ENCODE data around the gene CFH. TPM values are rescaled to one million over a fixed set of nuclear protein-coding genes. Genes with fewer than 3 reads are reported as not detected.

The CFH gene
- total and polyA plus RNA-seq, 10 donors: 7.2 to 42.7 (median 14.6) TPM

DNA sequence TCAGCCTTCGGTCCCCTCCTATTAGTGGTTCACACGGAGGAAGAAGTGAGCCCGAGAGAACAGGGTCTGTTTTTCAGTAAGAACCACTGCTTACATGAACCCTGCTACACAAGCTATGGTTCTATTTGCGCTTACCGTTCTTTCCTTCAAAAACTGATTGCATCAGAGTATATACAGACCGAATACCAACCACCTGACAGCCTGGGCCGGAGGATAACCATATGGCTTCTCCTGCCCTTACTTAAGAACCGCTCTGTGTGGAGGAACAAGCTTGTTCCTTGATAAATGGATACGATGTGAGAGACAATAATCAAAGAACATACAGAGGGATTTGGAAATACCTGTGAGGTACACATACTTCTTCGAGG lies 42.5 kb upstream of the CFH start:
- Histone ChIP-seq H3K27me3 (replicated peaks in 1 of 7) (peaks cover 0 to 48% (median 11%) of the 10 kb centered on the region in 7 donors), H3K4me3 (peak overlapping the region in 3 of 8 donors; percentile 40 to 60 (median 50)), H3K27ac (peak overlapping the region in 5 of 8 donors; percentile 48 to 63 (median 51)), H3K36me3 (no peaks in the 10 kb centered on the region), H3K9me3 (no peaks in the 10 kb centered on the region), H3K4me1 (peaks cover 0 to 12% (median 0%) of the 10 kb centered on the region in 6 donors)
- intact Hi-C loops (cut with DNase I; ENCODE audit: low total_unique reads): no loop called here
- TF ChIP-seq POLR2AphosphoS5 (IDR thresholded peaks at IDR 0.05): no peak
- TF ChIP-seq POLR2A (IDR thresholded peaks at IDR 0.05): no peak
- TF ChIP-seq, protein P1, sequence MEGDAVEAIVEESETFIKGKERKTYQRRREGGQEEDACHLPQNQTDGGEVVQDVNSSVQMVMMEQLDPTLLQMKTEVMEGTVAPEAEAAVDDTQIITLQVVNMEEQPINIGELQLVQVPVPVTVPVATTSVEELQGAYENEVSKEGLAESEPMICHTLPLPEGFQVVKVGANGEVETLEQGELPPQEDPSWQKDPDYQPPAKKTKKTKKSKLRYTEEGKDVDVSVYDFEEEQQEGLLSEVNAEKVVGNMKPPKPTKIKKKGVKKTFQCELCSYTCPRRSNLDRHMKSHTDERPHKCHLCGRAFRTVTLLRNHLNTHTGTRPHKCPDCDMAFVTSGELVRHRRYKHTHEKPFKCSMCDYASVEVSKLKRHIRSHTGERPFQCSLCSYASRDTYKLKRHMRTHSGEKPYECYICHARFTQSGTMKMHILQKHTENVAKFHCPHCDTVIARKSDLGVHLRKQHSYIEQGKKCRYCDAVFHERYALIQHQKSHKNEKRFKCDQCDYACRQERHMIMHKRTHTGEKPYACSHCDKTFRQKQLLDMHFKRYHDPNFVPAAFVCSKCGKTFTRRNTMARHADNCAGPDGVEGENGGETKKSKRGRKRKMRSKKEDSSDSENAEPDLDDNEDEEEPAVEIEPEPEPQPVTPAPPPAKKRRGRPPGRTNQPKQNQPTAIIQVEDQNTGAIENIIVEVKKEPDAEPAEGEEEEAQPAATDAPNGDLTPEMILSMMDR (IDR thresholded peaks at IDR 0.05 in 8 of 11, conservative IDR thresholded peaks at IDR 0.05 in 3 of 11): no peak
- no peak for DNase-seq
- WGBS, 5 donors: 40 to 48% (median 45%) methylated on average over 10 of the region's 10 CpGs

DNA sequence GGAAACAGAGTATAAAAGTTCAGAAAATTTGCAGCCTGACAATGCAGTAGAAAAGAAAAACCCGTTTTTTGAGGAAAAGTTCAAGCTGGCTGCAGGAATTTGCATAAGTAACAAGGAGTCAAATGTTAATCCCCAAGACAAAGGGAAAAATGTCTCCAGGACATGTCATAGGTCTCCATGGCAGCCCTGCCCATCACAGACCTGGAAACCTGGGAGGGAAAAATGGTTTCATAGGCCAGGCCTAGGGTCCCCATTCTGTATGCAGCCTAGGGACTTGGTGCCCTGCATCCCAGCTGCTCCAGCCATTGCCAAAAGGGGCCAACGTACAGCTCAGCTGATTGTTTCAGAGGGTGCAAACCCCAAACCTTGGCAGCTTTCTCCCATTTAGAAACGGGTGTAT lies 40.0 kb upstream of the CFH start:
- 67 to 85% (median 71%) methylated on average over 3 of the region's 3 CpGs for WGBS, 5 donors
- DNase-seq: no peak
- no peak for TF ChIP-seq POLR2AphosphoS5 (IDR thresholded peaks at IDR 0.05)
- no peak for TF ChIP-seq POLR2A (IDR thresholded peaks at IDR 0.05)
- TF ChIP-seq, protein P1 (IDR thresholded peaks at IDR 0.05 in 8 of 11, conservative IDR thresholded peaks at IDR 0.05 in 3 of 11): no peak
- Histone ChIP-seq H3K27ac (no peak overlapping the region), H3K4me1 (peaks cover 0 to 12% (median 0%) of the 10 kb centered on the region in 6 donors), H3K27me3 (replicated peaks in 1 of 7) (peaks cover 0 to 33% (median 11%) of the 10 kb centered on the region in 7 donors), H3K36me3 (no peaks in the 10 kb centered on the region), H3K4me3 (no peak overlapping the region), H3K9me3 (no peaks in the 10 kb centered on the region)
- intact Hi-C loops (cut with DNase I; ENCODE audit: low total_unique reads): no loop called here

DNA sequence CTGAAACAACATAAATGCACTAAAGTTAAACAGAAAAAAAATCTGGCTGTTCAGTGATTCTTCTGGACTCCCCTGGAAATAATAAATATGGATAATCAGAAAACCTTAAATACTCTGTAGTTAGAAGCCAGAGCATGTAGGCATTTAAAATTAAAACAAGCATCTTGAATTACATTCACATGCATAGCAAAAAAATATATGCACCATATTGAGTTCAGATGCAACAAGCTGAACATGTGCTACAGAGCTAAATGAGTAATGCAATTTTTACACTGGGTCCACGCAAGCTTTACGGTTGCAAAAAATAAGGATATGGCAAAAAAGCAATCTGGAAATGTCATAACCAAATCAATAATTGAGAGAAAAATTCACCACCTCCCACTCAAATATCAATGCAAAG lies 32.1 kb upstream of the CFH start:
- TF ChIP-seq, protein P1 (IDR thresholded peaks at IDR 0.05 in 8 of 11, conservative IDR thresholded peaks at IDR 0.05 in 3 of 11): no peak
- TF ChIP-seq POLR2A (IDR thresholded peaks at IDR 0.05) (no peak), POLR2AphosphoS5 (IDR thresholded peaks at IDR 0.05) (no peak)
- H3K4me1 ChIP-seq: no peaks in the 10 kb centered on the region
- no peaks in the 10 kb centered on the region for H3K9me3 ChIP-seq
- intact Hi-C loops (cut with DNase I; ENCODE audit: low total_unique reads): no loop called here
- H3K27ac ChIP-seq: no peak overlapping the region
- H3K36me3 ChIP-seq: no peaks in the 10 kb centered on the region
- H3K4me3 ChIP-seq: no peak overlapping the region
- no peaks in the 10 kb centered on the region for H3K27me3 ChIP-seq (replicated peaks in 1 of 7)
- no peak for DNase-seq
- 94 to 98% (median 97%) methylated on average over 2 of the region's 2 CpGs for WGBS, 5 donors

DNA sequence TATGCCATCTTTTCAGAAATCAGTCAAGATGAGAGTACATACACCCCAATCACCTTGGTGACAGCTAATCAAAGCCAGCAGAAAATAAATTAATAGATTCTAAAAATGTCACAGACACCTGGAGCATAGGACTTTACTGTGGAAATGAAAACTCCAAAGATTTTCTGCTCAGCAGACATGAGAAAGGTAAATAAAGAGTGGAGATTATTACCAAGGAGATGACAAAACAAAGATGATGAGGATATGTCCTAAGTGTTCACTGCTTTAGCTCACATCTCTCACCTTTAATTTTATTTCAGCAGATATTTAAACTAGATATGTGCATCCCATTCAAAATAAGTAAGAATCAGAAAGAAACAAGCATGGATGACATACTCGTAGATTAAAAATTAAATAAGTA lies 28.8 kb upstream of the CFH start:
- no peaks in the 10 kb centered on the region for H3K36me3 ChIP-seq
- H3K4me3 ChIP-seq: no peak overlapping the region
- peaks cover 0 to 11% (median 2%) of the 10 kb centered on the region in 8 donors for H3K9me3 ChIP-seq
- H3K4me1 ChIP-seq: no peaks in the 10 kb centered on the region
- TF ChIP-seq POLR2A (IDR thresholded peaks at IDR 0.05) (no peak), POLR2AphosphoS5 (IDR thresholded peaks at IDR 0.05) (no peak)
- TF ChIP-seq, protein P1 (IDR thresholded peaks at IDR 0.05 in 8 of 11, conservative IDR thresholded peaks at IDR 0.05 in 3 of 11): no peak
- intact Hi-C loops (cut with DNase I; ENCODE audit: low total_unique reads): no loop called here
- no peak overlapping the region for H3K27ac ChIP-seq
- WGBS, 5 donors: 81 to 96% (median 86%) methylated on average over 1 of the region's 1 CpG
- no peak for DNase-seq
- H3K27me3 ChIP-seq (replicated peaks in 1 of 7): no peaks in the 10 kb centered on the region
